SK-N-DZ (cell line): ENCODE results near the gene IPO11.
A peak's percentile ranks its signal among the peaks of the same experiment; 100 is the strongest.
"Not testable (repeated sequence)": the region's sequence is repeated elsewhere in the genome, so short reads cannot be mapped to it uniquely, and the experiment has no call there.

Source experiments
- DNase-seq: peaks from one replicate; pipeline ENCODE4 v3.0.0-alpha.2; 2015; ENCODE audit warnings: low spot score

The IPO11 gene

DNA sequence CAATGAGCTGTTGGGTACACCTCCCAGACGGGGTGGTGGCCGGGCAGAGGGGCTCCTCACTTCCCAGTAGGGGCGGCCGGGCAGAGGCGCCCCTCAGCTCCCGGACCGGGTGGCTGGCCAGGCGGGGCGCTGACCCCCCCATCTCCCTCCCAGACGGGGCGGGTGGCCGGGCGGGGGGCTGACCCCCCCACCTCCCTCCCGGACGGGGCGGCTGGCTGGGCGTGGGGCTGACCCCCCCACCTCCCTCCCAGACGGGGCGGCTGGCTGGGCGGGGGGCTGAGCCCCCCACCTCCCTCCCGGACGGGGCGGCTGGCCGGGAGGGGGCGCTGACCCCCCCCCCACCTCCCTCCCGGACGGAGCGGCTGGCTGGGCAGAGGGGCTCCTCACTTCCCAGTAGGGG is 100.5 kb downstream of the IPO11 start:
- not testable (repeated sequence) for DNase-seq

GRCh38 chr5:62514510-62515119 is 102.1 kb downstream of the IPO11 start:
- no peak for DNase-seq

- not testable (repeated sequence) for DNase-seq
These were observed 108.2 kb downstream of the IPO11 start for GRCh38 chr5:62520812-62521211.

DNA sequence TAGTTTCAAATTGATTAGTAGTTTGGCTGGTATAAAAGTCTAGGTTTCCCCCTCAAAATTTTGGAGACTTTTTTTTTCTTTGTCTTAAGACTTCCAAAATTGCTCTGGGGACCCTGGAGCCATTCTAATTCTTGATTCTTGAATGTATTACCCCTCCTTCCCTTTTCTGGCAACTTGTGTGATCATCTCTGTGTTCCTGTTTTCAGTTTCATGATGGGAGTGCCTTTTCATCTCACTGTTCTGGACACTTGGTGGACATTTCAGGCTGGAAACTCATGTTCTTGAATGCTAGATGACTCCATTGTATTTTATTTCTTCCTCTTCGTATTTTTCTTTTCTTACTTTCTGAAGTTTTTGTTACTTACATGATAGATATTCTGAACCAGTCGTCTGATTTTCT is 108.8 kb downstream of the IPO11 start:
- DNase-seq, result no peak

DNA sequence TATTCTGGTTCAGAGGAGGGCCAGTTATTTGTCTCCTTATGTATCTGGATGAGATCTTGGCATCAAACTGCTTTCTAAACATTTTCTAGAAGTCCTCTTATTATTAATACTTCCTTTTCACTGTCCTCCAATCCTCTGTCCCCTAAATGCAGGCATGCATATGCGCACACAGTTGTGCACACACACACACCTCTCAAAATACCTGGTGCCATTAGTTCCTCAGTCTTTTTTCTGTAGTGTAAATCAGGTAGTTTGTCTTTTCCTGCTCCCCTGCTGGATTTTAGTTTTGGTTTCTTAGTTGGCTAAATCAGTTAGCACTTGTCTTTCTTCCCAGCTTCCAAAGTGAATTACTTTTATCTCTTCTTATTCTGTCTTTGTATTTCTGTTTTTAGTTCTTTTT is 110.2 kb downstream of the IPO11 start:
- no peak for DNase-seq

DNA sequence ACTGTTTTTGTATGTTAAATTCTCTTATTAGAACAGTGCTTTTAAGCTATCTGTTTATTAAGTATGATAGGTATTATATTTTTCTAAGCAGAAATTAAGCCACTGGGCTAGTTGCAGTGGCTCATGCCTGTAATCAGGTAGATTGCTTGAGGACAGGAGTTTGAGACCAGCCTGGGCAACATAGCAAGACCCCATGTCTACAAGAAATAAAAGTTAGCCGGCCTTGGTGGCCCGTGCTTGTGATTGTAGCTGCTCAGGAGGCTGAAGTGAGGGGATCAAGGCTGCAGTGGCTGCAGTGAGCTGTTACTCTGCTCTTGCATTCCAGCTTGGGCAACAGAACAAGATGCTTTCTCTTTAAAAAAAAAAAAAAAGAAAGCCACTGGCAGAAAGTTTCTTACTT is 121.0 kb downstream of the IPO11 start:
- no peak for DNase-seq

- DNase-seq, result no peak
These were observed 122.1 kb downstream of the IPO11 start for GRCh38 chr5:62534461-62535236.

- no peak for DNase-seq
These were observed 123.7 kb downstream of the IPO11 start for GRCh38 chr5:62536232-62536631.

- no peak for DNase-seq
These were observed 124.2 kb downstream of the IPO11 start for GRCh38 chr5:62536783-62537182.

DNA sequence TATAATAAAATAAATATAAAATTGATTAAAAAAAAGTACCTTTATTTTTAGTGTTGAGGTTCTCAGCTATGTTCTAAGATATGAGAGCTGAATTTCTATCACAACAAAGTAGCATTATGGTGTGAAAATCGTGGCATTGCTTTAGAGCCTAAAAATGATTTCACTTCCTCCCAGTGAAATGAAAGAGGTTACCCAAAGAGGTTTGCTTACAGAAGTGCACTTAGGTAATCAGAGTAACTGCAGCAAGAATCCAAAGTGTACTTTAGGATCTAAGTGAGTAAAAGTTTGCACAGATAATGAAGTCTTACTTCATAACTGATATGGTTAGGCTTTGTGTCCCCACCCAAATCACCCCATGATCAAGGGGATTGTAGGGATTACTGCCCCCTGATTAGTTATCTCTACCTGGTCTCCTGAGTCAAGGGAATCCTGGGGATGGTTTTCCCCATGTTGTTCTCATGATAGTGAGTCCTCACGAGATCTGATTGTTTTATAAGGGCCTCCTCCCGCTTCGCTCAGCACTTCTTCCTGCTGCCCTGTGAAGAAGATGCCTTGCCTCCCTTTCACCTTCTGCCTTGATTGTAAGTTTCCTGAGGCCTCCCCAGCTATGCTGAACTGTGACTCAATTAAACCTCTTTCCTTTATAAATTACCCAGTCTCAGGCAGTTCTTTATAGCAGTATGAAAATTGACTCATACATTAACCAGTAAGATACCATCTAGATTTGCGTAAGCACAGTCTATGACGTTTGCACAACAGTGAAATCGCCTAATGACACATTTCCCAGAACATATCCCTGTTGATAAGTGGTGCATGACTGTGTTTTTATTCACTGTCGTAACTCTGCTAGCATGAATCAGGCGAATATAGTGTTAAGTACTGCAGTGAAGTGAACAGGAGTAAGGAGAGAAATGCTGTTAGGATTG is 125.7 kb downstream of the IPO11 start:
- no peak for DNase-seq

GRCh38 chr5:62542720-62543119 is 130.2 kb downstream of the IPO11 start:
- DNase-seq, result no peak

- no peak for DNase-seq
These were observed 135.5 kb downstream of the IPO11 start for GRCh38 chr5:62547945-62548630.

- DNase-seq, result no peak
These were observed 137.5 kb downstream of the IPO11 start for GRCh38 chr5:62550103-62550502.

- no peak for DNase-seq
These were observed 143.4 kb downstream of the IPO11 start for GRCh38 chr5:62555930-62556329.

- DNase-seq, result no peak
These were observed 146.4 kb downstream of the IPO11 start for GRCh38 chr5:62558941-62559340.

DNA sequence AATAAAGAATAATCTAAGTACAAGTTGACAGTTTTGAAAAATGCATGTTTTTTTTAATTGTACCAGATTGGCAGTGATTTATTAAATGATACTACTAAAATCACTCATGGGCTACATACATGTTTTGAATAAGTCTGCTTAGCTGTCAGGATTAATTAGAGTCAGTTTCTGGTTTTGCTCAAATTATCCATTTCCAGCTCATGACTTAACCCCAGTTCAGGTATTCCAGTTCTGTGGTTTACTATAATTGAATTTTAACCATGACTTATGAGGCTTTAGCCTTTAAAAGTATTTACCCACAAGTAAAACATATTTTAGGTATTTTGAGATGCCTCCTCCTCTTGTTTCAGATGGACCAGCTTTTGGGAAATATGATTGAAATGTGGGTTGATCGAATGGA is 148.2 kb downstream of the IPO11 start:
- peak; percentile 56 for DNase-seq

- no peak for DNase-seq
These were observed 149.3 kb downstream of the IPO11 start for GRCh38 chr5:62561896-62562295.

- no peak for DNase-seq
These were observed 150.3 kb downstream of the IPO11 start for GRCh38 chr5:62562867-62563266.

DNA sequence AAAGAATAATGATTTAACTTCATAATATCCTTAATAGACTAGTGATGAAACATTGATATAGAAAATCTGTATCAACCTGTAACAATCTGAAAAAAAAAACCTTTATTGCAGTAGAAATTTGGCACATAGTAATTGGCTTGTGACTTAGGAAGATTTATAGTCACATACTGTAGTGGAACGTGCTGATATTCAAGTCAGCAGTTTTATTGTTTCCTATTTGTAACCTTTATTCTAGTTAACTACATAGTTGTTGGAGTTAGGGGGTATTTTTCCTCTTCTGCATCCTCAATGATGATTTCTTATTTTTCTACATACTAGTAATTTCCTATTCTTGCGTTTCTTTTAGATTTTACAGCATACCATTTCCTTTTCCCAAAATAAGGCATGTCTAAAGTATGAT is 151.5 kb downstream of the IPO11 start:
- DNase-seq, result no peak

- not testable (repeated sequence) for DNase-seq
These were observed 153.2 kb downstream of the IPO11 start for GRCh38 chr5:62565740-62566139.

DNA sequence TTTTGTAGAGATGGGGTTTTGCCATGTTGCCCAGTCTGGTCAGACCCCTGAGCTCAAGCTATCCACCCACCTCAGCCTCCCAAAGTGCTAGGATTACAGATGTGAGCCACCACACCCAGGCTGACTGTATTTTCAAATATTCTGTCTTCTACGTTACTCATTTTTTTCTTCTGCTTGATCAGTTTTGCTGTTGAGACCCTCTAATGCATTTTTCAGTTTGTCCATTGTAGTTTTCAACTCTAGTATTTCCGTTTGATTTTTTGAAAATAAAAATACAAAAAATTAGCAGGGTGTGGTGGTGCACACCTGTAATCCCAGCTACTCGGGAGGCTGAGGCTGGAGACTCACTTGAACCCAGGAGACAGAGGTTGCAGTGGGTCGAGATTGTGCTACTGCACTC is 155.6 kb downstream of the IPO11 start:
- DNase-seq, result no peak
